Heart right ventricle (tissue), 16 donors: Measurements from ENCODE around the gene CLK3. TPM values are rescaled to one million over a fixed set of nuclear protein-coding genes. Genes with fewer than 3 reads are reported as not detected.

Experiments
- ATAC-seq, 8 donors: fragments of 200-7000 bp; cut with Tn5 transposase; one replicate each; pipeline ENCODE4 v1.9.1; 2020; ENCODE audit warnings: mild to moderate bottlenecking in 8 of 8, moderate library complexity in 8 of 8, moderate number of reproducible peaks in 1 of 8
- DNase-seq, 2 donors: peaks; one replicate each; pipeline ENCODE4 v3.0.0-alpha.2; 2020
- H3K27ac ChIP-seq, 10 donors: fragments of 200-600 bp; sonication (generic) in 2 of 10; one replicate each; pipeline versions ENCODE4 v1.5.0 to v1.8.0; 2020 to 2022; ENCODE audit warnings: mild to moderate bottlenecking in 3 of 10
- H3K27me3 ChIP-seq, 7 donors: fragments of 200-600 bp; one replicate each; pipeline ENCODE4 v1.8.0; 2021 to 2022; ENCODE audit warnings: mild to moderate bottlenecking in 2 of 7
- H3K36me3 ChIP-seq, 9 donors: fragments of 200-600 bp; sonication (generic) in 1 of 9; one replicate each; pipeline versions ENCODE4 v1.5.0 to v1.8.0; 2020 to 2022; ENCODE audit warnings: mild to moderate bottlenecking in 2 of 9
- H3K4me1 ChIP-seq, 9 donors: fragments of 200-600 bp; sonication (generic) in 1 of 9; one replicate each; pipeline versions ENCODE4 v1.5.0 to v1.8.0; 2020 to 2022; ENCODE audit warnings: mild to moderate bottlenecking in 4 of 9
- H3K4me3 ChIP-seq, 10 donors: fragments of 200-600 bp; sonication (generic) in 2 of 10; one replicate each; pipeline versions ENCODE4 v1.5.0 to v1.8.0; 2020 to 2022; ENCODE audit warnings: mild to moderate bottlenecking in 7 of 10, moderate library complexity in 2 of 10
- H3K9me3 ChIP-seq, 11 donors: fragments of 200-600 bp in 10 of 11; sonication (generic) in 2 of 11; one replicate each; pipeline versions ENCODE4 v1.5.0 to v1.8.0; 2013 to 2022; ENCODE audit warnings: mild to moderate bottlenecking in 2 of 11, control low read depth in 1 of 11, moderate library complexity in 1 of 11
- WGBS, 2 donors: extraction: QIAGEN DNeasy Blood & Tissue Kit; methylation state at CpG; one replicate each; pipeline ENCODE4 v1.1.7; 2013; ENCODE audit warnings: inconsistent platforms in 1 of 2; 5-methylcytosine and 5-hydroxymethylcytosine counted together
- intact Hi-C, 10 donors: fragments of 100-400 bp; cut with DNase I; formaldehyde crosslinking; loops; one replicate each; pipeline versions ENCODE4 v1.11.1 to v1.14.2; 2022
- polyA plus RNA-seq, 2 donors: library from polyadenylated mRNA; stranded (reverse); fragments of 200-250 nt; gene quantifications; one replicate each; pipeline ENCODE4 v1.2.3, GENCODE V29; 2013
- total RNA-seq, 10 donors: library from RNA; stranded (reverse); fragmentation: NEBNext Ultra II Directional in 3 of 10; extraction: Animal tissue kit (Norgen Biotek cat#: 25700) in 3 of 10; gene quantifications; one replicate each; pipeline versions ENCODE4 v1.2.1 to v1.2.4, GENCODE V29; 2021 to 2023
- TF ChIP-seq, protein P1 (sequence below), 9 donors: fragments of 200-600 bp; sonication (generic) in 2 of 9; IDR thresholded peaks; one replicate each; pipeline versions ENCODE4 v1.5.0 to v1.8.0; 2021 to 2022; ENCODE audit warnings: antibody characterized with exemption in 9 of 9, mild to moderate bottlenecking in 5 of 9, moderate library complexity in 1 of 9
- donor health status: Arrhythmogenic right ventricular cardiomyopathy.
- donor health status: ischemic (EF 13 %, LVEDD 7.1; RV severe dilation, severe dysfunction).
- donor health status: healthy with polysubstance abuse.
- donor health status: DM: no; HTN: yes; CAD: no.
- donor health status: DM: no; HTN: no; CAD: no.
- donor health status: ischemic (EF 25% LVEDD 6.9; RV normal size, moderate dysfunction).
- donor health status: ischemic (EF 25% LVEDD 5.7; RV mildly dilated, moderate dysfunction).
- donor health status: healthy.
- donor health status: DM: yes; HTN: yes; CAD: no.
- donor health status: Ischemic cardiomyopathy.
- donor health status: ischemic (EF 35%, LVEDD 5.7; RV mildly dilated, moderate dysfunction).
- donor health status: nonischemic (EF 11% LVEDD 7.7; RV severe dilation, severe dysfunction).
- donor health status: DM: yes; HTN: yes; CAD: no.
- donor health status: PGD.
- donor health status: ischemic (EF 29% LVEDD 5.4; RV normal size, mild dysfunction).
- donor health status: nonischemic (EF 23%, LVEDD 6.1; RV moderate dilation, normal function).

The CLK3 gene
- total and polyA plus RNA-seq, 12 donors, result 27.7 to 73.6 (median 45.2) TPM

DNA sequence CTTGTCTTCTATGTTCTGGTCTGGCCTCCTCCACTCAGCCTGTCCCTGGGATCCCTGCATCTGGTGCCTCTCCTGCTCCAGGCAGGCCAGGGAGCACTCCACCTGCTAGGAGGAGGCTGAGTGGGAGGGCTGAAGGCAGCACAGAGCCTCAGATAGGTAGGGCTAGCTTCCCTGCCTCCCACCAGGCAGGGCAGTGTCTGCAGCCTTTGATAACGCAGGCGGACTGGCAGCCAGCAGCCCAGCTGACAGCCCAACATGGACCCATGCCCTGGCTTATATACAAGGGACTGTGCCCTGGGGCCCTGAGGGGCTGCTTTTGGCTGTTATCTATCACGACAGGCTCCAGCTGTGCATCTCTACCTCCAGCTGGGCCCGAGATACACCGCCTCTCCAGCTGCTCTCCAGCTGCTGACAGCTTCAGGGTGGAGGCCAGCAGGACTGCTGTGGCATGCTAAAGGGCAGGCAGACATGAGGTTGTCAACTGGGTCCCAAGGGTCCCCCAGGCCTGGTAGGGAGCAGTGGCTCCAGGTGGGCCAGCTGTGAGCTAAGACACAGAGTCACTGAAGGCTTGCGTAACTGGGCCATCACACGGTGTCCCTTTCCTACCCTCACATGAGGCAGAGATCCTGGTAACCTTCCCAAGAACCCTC lies 5.2 kb upstream of the CLK3 start:
- H3K27me3 ChIP-seq, result no peaks in the 10 kb centered on the region
- ATAC-seq (peak in 7 of 8 donors; percentile 2 to 63 (median 33)), DNase-seq (peak in 1 of 2 donors; percentile 35)
- 39 to 45% methylated on average over 7 of the region's 7 CpGs for WGBS, 2 donors
- H3K4me1 ChIP-seq, result peaks cover 6 to 37% (median 24%) of the 10 kb centered on the region in 9 donors
- no peaks in the 10 kb centered on the region for H3K36me3 ChIP-seq
- TF ChIP-seq, protein P1, sequence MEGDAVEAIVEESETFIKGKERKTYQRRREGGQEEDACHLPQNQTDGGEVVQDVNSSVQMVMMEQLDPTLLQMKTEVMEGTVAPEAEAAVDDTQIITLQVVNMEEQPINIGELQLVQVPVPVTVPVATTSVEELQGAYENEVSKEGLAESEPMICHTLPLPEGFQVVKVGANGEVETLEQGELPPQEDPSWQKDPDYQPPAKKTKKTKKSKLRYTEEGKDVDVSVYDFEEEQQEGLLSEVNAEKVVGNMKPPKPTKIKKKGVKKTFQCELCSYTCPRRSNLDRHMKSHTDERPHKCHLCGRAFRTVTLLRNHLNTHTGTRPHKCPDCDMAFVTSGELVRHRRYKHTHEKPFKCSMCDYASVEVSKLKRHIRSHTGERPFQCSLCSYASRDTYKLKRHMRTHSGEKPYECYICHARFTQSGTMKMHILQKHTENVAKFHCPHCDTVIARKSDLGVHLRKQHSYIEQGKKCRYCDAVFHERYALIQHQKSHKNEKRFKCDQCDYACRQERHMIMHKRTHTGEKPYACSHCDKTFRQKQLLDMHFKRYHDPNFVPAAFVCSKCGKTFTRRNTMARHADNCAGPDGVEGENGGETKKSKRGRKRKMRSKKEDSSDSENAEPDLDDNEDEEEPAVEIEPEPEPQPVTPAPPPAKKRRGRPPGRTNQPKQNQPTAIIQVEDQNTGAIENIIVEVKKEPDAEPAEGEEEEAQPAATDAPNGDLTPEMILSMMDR (IDR thresholded peaks at IDR 0.05), result no peak
- peak overlapping the region in 5 of 10 donors; percentile 7 to 68 (median 31) for H3K27ac ChIP-seq
- no peak overlapping the region for H3K4me3 ChIP-seq
- H3K9me3 ChIP-seq, result no peaks in the 10 kb centered on the region
- intact Hi-C loops, result loop anchor here in 5 of 10 donors (5.0 to 10.0 kb wide), 5 partner anchors 63 to 334 kb away; partner anchors contain the start of genes UBL7 (in 3 of the 5) and ARID3B (in 1 of the 5)

DNA sequence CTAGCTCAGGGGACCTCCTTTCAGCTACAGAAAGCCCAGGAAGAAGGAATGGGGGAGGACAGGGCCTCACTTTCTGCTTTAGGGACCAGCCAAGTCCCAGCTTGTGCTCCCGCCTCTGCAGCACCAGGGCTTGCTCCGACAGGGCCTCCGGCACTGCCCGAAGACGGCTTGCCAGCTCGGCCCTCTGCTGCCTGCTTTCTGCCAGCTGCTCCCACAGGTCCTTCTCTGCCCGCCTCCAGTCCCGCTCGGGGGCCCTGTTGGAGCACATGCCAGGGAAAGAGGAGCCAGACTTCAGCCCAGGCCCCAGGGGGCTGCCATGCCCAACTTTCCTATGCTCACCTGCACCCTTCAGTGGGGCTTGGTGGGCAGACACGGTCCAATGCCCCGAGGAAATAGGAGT lies 4.3 kb upstream of the CLK3 start:
- TF ChIP-seq, protein P1 (IDR thresholded peaks at IDR 0.05), result no peak
- Histone ChIP-seq H3K4me3 (no peak overlapping the region), H3K4me1 (peaks cover 6 to 37% (median 25%) of the 10 kb centered on the region in 9 donors), H3K9me3 (no peaks in the 10 kb centered on the region), H3K27me3 (no peaks in the 10 kb centered on the region), H3K36me3 (no peaks in the 10 kb centered on the region), H3K27ac (peak overlapping the region in 5 of 10 donors; percentile 7 to 68 (median 31))
- intact Hi-C loops, result loop anchor here in 5 of 10 donors (5.0 to 10.0 kb wide), 5 partner anchors 64 to 333 kb away; partner anchors contain the start of genes UBL7 (in 3 of the 5) and ARID3B (in 1 of the 5)
- no peak for DNase-seq
- ATAC-seq, result no peak
- WGBS, 2 donors, result 77 to 88% methylated on average over 11 of the region's 11 CpGs

DNA sequence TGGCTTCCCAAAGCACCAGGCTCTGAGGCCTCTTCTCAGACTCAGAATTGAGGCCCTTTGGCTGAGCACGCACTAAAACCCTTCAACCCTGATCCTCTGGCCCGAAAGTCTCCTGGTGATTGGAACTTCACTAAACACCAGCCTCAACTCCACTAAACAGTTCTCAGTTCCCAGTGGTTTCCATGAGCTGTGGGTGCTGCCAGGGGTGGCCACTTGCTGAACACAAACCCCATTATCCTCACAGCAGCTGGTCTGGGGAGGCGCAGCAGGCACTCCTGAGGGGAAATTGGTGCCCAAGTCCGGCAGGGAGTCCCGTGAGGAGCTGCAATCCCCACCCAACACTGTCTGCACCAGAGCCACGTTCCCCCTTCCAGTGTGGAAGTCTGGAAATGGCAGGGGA lies 3.8 kb upstream of the CLK3 start:
- DNase-seq (no peak), ATAC-seq (no peak)
- Histone ChIP-seq H3K27ac (peak overlapping the region in 1 of 10 donors; percentile 68), H3K27me3 (no peaks in the 10 kb centered on the region), H3K4me3 (no peak overlapping the region), H3K36me3 (no peaks in the 10 kb centered on the region), H3K4me1 (peaks cover 8 to 42% (median 30%) of the 10 kb centered on the region in 9 donors), H3K9me3 (no peaks in the 10 kb centered on the region)
- WGBS, 2 donors, result 89 to 94% methylated on average over 6 of the region's 6 CpGs
- intact Hi-C loops, result loop anchor here in 5 of 10 donors (5.0 to 10.0 kb wide), 5 partner anchors 65 to 333 kb away; partner anchors contain the start of genes UBL7 (in 3 of the 5) and ARID3B (in 1 of the 5)
- TF ChIP-seq, protein P1 (IDR thresholded peaks at IDR 0.05), result no peak

DNA sequence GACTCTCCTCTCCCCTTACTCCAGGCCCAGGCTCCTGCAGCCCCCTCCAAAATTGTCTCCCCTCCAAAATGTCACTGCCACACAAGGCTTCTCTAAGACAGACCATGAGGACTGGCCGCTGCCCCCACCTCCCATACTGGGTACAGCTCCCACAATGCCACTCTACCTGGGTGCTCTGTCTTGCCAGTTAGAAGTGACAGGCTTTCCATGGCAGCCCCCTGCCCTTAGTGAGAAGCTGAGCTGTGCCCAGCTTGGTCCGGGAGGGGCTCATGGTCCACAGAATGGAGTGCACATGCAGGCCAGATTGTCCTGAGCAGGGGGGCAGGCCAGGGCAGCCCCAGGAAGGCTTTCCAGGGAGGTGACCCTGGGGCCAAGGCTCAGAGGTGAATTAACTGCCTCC lies 3.0 kb upstream of the CLK3 start:
- TF ChIP-seq, protein P1 (IDR thresholded peaks at IDR 0.05), result no peak
- Histone ChIP-seq H3K4me3 (no peak overlapping the region), H3K36me3 (no peaks in the 10 kb centered on the region), H3K9me3 (no peaks in the 10 kb centered on the region), H3K27me3 (no peaks in the 10 kb centered on the region), H3K27ac (no peak overlapping the region), H3K4me1 (peaks cover 14 to 51% (median 39%) of the 10 kb centered on the region in 9 donors)
- 93 to 94% methylated on average over 2 of the region's 2 CpGs for WGBS, 2 donors
- intact Hi-C loops, result loop anchor here in 5 of 10 donors (5.0 to 10.0 kb wide), 5 partner anchors 65 to 332 kb away; partner anchors contain the start of genes UBL7 (in 3 of the 5) and ARID3B (in 1 of the 5)
- DNase-seq (no peak), ATAC-seq (no peak)
